HG03342 (cell line): ENCODE data around the gene SULT6B1.
"Not testable (repeated sequence)": the region's sequence is repeated elsewhere in the genome, so short reads cannot be mapped to it uniquely, and the experiment has no call there.

ENCODE experiments used
- ATAC-seq: cut with Tn5 transposase; IDR thresholded peaks from one replicate; pipeline ENCODE4 v1.9.1; 2021; ENCODE audit warnings: mild to moderate bottlenecking, moderate library complexity; ENCODE audit not compliant: unreplicated experiment

SULT6B1 gene, protein sequence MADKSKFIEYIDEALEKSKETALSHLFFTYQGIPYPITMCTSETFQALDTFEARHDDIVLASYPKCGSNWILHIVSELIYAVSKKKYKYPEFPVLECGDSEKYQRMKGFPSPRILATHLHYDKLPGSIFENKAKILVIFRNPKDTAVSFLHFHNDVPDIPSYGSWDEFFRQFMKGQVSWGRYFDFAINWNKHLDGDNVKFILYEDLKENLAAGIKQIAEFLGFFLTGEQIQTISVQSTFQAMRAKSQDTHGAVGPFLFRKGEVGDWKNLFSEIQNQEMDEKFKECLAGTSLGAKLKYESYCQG

DNA sequence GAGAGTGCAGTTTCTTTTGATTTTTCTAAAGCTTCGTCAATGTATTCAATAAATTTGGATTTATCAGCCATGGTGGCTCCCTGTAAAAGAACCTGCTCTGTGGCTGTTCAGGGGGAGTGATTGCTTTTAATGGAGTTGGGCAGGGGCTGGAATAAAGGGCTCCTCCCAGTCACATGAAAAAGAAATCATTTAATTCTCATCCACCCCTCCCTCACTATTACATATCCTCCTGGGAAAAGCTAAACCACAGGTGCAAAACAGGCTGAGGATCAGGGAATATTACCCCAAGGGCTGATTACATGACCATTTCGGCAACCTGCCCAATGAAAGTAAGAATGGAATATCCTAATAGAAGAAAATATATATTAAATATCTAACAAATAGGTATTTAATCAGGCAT is at the start of gene SULT6B1:
Gene SULT6B1 (minus strand): TSS at position 101 of the 400 bp plus-strand sequence. CDS start 30 bp downstream, at position 71.
- no peak for ATAC-seq

DNA sequence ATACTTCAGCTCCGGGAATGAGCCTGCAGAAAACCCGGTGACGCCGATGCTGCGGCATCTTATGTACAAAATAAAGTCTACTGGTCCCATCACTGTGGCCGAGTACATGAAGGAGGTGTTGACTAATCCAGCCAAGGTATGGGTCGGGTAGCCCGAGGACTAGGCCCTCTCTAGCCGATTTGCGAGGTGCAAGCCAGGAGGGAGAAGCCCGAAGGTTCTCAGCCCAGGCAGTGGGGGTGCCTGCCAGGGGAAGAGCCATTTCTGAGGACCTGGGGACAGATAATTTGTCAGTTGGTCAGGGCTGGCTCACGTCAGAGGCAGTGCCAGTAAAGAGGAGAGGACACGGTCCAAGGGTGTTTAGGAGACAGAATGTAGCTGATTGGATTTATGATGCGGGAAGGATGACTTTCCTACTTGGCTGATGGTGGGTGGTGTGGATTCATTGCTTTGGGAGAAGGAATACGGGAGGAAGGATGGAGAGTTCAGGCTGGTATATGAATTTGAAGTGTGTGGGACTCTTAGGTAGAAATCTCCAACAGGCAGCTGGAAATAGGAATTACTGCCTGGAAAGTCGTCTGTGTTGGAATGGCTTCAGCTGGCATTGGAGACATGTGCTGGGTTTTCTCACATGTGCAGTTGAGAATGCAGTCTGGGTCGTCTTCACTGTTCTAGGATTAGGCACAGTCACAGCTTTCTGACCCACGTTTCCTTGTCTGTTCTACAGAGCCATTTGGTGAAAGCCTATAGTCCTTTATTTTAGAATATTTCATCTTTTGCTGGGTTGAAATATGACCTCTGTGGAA is 43.9 kb upstream of the SULT6B1 start:
- no peak for ATAC-seq

DNA sequence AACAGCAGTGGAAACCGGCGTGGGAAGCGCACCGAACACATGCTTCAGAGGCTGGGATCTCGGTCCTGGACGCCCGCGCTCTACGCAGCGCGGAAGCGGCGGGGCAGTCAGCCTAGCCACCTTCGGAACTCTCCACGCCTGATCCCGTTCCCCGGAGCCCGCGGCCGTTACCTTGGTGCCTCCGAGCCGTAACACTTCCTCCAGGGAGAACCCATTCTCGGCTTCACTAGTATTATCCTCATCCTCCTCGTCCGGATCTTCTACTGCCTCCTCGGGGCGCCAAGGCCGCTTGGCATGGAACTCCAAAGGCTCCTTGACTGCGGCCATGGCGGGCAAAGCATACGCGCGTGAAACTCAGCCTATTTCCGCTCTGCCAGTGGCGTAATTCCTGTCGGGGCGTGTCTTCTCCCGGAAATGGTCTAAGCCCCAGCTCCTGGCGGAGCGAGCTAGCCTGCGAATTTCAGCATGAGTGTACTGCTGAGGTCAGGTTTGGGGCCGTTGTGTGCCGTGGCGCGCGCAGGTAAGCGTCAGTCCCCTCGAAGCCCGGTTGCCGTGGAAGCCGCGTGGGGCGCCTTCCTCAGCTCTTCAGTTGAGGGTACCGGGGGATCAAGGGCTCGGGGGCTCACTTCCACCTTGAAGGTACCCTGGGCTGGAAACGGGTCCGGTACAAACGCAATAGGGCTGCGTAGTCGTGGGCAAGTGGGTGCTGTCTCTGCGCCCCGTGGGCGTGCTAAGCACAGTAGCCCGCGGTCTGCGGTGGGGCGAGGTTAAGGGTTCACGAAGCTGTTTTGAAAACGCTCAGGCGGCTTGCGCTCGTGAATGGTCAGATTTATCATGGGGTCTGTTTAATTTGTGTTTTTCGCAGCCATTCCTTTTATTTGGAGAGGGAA is 43.0 kb upstream of the SULT6B1 start, which contains the start of the genes CEBPZ and NDUFAF7:
Gene CEBPZ (minus strand): TSS at position 356 of the 890 bp plus-strand sequence. CDS start 29 bp downstream, at position 327.
Gene NDUFAF7 (plus strand): TSS at position 418 of the 890 bp plus-strand sequence. CDS start 48 bp downstream, at position 466.
- peak; percentile 95 for ATAC-seq

DNA sequence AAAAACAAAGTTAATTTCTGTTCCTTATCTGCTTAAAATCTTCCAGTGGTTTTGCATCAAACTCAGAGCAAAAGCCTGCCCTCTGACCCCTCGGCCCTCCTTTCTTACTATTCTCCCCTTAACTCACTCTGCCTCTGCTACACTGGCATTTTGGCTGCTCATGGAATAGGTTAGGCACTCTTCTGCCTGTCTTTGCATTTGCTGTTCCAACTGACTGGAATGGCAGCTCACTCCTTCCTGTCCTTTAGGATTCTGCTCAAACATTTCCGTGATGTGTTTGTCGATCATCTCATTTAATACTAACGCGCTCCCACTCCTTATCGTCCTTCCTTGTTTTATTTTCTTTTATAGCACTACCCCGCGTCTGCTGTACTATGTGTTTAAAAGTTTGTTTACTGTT is 42.1 kb upstream of the SULT6B1 start:
- ATAC-seq, result no peak

GRCh38 chr2:37228788-37229187 is 40.3 kb upstream of the SULT6B1 start:
- ATAC-seq, result no peak

DNA sequence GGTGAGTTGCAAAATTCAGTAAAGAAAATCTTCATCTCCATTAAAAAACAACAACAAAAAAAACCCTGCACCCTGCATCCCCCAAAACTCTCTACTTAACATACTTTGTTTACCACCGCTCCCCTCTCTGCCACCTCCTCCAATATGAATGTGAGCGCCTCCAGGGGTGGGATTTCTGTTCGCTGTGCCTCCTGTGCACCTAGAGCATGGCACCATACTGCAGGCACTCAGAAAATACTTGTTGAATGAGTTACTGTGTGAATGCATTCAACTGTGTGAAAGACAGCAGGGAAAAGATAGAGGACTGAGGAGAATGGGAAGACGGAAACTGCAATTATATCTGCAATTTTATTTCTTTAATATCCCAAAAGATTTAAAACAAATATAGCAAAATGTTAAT is 38.4 kb upstream of the SULT6B1 start:
- no peak for ATAC-seq

DNA sequence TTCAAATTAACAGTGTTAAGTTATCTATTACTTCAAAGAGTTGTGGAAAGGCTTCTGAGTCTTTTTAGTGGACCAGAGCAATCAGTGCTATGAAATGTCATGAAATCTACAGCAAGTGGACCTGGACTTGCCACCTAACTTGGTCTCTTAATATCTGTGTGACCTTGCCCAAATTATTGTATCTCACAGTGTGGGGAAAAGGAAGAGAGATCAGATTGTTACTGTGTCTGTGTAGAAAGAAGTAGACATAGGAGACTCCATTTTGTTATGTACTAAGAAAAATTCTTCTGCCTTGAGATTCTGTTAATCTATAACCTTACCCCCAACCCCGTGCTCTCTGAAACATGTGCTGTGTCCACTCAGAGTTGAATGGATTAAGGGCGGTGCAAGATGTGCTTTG is 36.7 kb upstream of the SULT6B1 start:
- not testable (repeated sequence) for ATAC-seq

DNA sequence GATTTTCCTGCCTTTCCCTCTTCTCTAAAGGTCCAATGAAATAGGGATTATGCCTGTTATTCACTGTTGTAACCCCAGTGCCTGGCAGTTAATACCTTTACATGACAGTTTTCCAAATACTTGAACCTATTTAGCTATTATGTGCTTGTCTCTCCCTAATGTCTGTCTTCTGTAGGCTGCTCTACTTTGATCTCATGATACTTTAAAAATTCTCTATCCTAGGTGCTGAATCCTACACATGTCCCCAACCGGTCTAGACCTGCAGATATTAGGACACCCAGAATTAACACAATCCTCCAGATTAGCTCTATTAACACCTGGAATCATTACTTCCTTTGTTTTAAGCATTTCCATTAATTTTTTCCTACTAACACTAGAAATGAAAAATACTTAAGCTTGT is 35.6 kb upstream of the SULT6B1 start:
- no peak for ATAC-seq

DNA sequence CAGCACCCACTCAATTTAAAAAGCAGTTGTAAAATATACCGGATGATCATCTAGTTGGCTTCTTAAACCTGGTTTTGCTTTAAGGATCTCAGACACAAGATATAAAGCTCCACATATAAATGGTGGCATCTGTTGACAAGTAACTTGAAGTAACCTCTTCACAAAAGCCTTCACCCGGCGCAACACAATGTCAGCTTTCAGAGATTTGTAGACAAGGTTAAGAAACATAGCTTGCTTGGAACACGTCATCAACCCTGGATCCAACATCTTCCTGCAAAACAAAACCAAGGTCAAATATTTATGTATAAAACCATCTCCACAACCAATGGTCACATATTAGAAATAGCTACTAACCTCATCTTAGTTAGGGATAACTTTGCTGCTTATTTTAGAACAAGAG is 34.7 kb upstream of the SULT6B1 start:
- ATAC-seq, result no peak

GRCh38 chr2:37219046-37219445 is 30.6 kb upstream of the SULT6B1 start:
- ATAC-seq, result no peak

- no peak for ATAC-seq
Measured at GRCh38 chr2:37215250-37215649, 26.8 kb upstream of the SULT6B1 start.

DNA sequence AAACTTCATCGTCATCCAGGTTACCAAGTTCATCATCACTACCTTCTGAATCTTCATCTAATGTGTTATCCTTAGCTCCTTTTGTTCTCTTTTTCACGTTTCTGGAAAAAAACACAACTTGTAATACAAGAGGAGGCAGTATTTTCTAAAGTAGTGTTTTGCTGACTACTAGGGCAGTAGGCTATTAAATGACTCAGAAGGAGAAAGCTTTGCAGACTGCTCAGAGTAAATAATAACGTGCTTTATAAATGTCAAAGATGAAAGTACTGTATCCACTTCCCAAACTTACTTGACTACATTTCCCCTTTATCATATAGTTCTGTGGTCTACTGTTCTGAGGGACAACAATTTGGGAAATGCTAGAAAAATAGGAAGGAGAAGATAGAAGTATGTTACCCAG is 23.5 kb upstream of the SULT6B1 start:
- ATAC-seq, result no peak

GRCh38 chr2:37211212-37211611 is 22.7 kb upstream of the SULT6B1 start:
- no peak for ATAC-seq

DNA sequence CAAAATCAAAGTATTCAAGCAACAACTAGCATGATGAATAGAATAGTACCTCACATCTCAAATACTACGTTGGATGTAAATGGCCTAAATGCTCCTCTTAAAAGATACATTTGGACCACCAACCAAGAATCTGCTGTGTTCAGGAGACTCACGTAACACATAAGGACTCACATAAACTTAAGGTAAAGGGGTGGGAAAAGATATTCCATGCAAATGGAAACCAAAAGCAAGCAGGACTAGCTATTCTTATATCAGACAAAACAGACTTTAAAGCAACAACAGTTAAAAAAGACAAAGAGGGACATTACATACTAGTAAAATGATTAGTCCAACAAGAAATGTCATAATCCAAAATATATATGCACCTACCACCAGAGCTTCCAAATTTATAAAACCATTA is 18.3 kb upstream of the SULT6B1 start:
- ATAC-seq, result not testable (repeated sequence)

GRCh38 chr2:37205689-37206341 is 17.3 kb upstream of the SULT6B1 start:
- no peak for ATAC-seq

DNA sequence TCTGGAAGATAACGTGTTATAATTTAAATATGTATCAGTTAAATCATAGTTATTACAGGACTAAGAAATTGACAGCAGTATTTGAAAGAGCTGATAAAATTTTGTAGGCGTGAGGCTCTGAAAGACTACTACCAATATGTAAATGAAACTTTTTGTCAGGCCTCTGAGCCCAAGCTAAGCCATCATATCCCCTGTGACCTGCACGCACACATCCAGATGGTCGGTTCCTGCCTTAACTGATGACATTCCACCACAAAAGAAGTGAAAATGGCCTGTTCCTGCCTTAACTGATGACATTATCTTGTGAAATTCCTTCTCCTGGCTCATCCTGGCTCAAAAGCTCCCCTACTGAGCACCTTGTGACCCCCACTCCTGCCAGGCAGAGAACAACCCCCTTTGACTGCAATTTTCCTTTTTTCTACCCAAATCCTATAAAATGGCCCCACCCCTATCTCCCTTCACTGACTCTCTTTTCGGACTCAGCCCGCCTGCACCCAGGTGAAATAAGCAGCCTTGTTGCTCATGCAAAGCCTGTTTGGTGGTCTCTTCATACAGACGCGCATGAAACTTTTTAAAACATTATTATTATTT is 16.7 kb upstream of the SULT6B1 start:
- not testable (repeated sequence) for ATAC-seq

DNA sequence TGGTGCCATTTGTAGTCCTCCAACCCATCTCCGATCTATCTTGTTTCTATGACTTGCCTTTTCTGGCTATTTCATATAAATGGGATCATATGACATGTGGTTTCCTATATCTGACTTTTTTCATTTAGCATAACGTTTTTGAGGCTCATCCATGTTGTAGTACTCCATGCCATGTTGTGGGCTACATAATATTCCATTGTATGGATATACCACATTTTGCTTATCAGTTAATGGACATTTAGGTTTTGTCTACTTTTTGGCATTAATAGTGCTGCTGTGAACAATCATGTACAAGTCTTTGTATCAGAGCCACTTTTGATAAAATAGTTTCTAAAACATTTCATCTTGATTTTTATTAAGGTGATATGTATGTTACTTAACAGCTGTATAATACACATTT is 15.2 kb upstream of the SULT6B1 start:
- ATAC-seq, result no peak

DNA sequence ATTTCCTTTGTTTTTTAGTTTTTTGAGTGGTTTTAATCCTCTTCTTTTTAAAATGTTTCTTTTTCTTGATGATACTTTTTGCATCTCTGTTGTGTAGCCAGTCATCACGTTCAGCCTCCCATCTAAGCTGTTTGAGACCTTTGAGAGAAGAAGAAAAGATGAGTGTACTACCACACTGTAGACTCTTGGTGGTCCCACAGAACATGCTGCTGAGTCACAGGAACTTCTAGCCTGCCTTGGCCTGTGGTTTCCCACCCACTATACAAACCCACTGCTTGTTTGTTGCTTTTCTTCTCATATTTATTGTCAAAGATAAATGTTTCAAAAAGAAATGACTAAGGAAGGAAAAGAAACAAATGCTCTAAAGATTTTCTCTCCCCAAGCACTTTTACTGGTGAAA is 13.3 kb upstream of the SULT6B1 start:
- ATAC-seq, result no peak

GRCh38 chr2:37201208-37201607 is 12.7 kb upstream of the SULT6B1 start:
- ATAC-seq, result no peak

GRCh38 chr2:37198681-37199065 is 10.2 kb upstream of the SULT6B1 start:
- no peak for ATAC-seq
